Subcutaneous adipose tissue (tissue), 4 donors: ENCODE results near the gene CHST12. TPM values are rescaled to one million over a fixed set of nuclear protein-coding genes. Genes with fewer than 3 reads are reported as not detected.

Source experiments
- small RNA-seq: library from RNA; depleted of rRNA; stranded (forward); fragments of <200 nt; gene quantifications from one replicate; pipeline ENCODE3, GENCODE V24; 2016
- total RNA-seq, 4 donors: library from RNA; depleted of rRNA; stranded (reverse); fragments of >200 nt; gene quantifications; one replicate each; pipeline ENCODE4 v1.1.0, GENCODE V29; 2016

CHST12 gene
- total RNA-seq, 4 donors from 2014 or later: 5.2 to 26.0 (median 13.8) TPM

Small RNAs within 50 kb of the gene (small RNA-seq; reads per million reads assigned to genes)
- not detected for gene AC004840.2

Other genes starting within 250 kb of the CHST12 start
- 10 to 100 TPM; 21.0 to 49.7 (median 29.8) TPM for gene MAD1L1, start 170.7 kb upstream of the CHST12 start, total RNA-seq
- 10 to 100 TPM; 12.2 to 15.5 (median 14.1) TPM for gene MRM2, start 161.4 kb upstream of the CHST12 start, total RNA-seq
- gene NUDT1, start 161.4 kb upstream of the CHST12 start, total RNA-seq: 10 to 100 TPM; 11.3 to 25.8 (median 24.8) TPM
- gene SNX8, start 89.2 kb upstream of the CHST12 start, total RNA-seq: 10 to 100 TPM; 16.0 to 63.3 (median 31.6) TPM
- 100 to 1,000 TPM in 2 of 4 donors, 10 to 100 TPM in 2; 76.8 to 151 (median 102) TPM for gene EIF3B, start 48.8 kb upstream of the CHST12 start, total RNA-seq
- gene GRIFIN, start 72.8 kb downstream of the CHST12 start, total RNA-seq: not detected
- 10 to 100 TPM in 3 of 4 donors, 1 to 10 TPM in 1; 6.8 to 21.1 (median 14.5) TPM for gene LFNG, start 116.2 kb downstream of the CHST12 start, total RNA-seq
- 10 to 100 TPM; 11.7 to 42.2 (median 19.8) TPM for gene BRAT1, start 151.9 kb downstream of the CHST12 start, total RNA-seq
- gene IQCE, start 155.4 kb downstream of the CHST12 start, total RNA-seq: 10 to 100 TPM in 3 of 4 donors, 1 to 10 TPM in 1; 9.0 to 20.7 (median 12.6) TPM
- gene TTYH3, start 228.4 kb downstream of the CHST12 start, total RNA-seq: 10 to 100 TPM; 16.0 to 45.4 (median 21.5) TPM